Hippocampal formation (tissue), 2 donors: ENCODE measurements around the gene GRB10.
A peak's percentile ranks its signal among the peaks of the same experiment; 100 is the strongest.

ENCODE experiments used
- DNase-seq, 2 donors: peaks; one replicate each; lab custom pipeline; 2025; lab: John Stamatoyannopoulos, UW

Gene GRB10

DNA sequence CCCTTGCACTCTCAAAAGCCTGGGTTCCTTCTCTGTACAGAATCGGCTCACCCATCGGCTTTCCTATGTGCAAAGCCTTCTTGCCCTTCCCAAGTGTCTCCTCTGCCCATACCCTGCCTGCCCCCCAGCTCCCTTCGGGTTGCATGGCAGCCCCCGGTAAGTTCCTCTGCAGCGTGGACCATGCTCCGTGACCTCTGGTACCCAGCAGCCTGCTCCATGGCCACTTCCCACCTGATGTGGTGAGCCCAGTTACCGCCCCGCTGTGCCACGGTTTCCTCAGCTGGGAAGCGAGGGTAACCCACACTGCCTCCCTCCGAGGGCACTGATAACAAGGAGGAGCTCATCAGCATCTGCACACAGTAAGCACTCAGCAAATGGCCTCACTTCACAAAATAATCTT is 110.7 kb downstream of the GRB10 start:
- no peak for DNase-seq

DNA sequence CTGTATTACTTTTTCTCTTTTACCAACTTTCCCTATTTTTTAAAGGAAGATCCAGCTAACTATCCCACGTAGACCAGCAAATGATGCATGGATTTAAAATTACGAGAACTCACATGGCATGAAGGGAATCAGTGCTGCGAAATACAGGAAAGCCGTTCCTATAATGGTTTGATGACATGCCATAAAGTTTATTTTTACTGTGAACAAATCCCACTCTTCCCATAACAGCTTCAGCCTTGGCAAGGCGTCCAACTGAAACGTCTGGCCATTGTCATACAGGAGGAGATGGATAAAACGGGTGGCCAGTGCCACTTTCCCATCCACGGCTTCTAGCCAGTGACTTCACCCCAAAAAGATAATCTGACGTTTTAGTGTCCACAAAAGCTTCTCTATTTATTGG is 111.3 kb downstream of the GRB10 start:
- DNase-seq = no peak

DNA sequence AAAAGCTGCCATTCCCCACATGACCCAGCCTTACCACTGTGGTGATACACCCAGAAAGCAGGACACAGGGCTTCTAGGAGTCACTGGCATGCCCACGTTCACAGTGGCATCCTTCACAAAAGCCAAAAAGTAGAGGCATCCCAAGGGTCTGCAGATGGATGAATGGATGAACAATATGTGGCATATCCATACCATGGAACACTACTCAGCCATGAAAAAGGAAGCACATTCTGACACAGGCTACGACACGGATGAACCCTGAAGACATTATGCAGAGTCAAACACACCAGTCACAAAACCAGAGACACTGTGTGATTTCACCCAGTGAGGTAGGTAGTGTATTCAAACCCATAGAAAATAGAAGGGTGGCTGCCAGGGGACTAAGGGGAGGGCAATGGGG is 112.8 kb downstream of the GRB10 start:
- DNase-seq = no peak

- no peak for DNase-seq
Observed at GRCh38 chr7:50667789-50668226, 114.9 kb downstream of the GRB10 start.

DNA sequence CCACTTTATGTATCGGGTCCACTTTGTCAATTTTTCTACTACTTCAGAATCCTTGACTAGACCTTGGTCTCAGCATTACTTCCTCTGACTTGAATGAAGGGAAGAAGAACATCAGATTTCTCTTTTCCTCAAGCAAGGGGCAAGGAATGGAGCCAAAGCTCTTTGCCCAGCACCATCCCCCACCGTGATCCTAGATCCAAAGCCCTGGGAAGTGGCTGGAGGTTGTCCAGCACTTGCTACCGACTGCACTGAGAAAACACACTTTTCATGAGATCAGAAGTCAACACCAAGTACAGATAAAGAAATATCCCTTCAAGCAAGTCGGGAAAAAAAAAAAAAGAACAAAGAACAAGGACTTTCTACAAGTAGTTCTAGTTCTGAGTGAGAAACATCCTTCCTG is 115.4 kb downstream of the GRB10 start:
- DNase-seq = no peak

DNA sequence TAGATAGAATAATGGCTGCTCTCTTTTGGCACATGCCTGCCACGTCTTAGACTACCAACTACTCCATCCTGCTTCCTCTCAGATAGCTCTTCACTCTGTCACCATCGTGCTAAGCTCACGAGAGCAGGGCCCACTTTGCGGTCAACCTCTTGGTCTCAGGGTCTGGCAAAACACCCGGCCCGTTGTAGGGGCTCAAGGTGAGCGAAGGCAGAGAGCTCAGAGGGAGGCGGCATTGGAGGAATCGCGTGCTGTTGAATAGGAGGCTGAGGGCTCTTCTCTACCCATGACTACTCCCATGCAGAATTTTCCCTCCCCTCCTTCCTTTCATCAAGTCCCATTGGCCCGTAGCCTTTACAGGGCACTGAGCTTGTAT is 116.6 kb downstream of the GRB10 start:
- no peak for DNase-seq

- no peak for DNase-seq
Observed at GRCh38 chr7:50665403-50666123, 117.1 kb downstream of the GRB10 start.

- no peak for DNase-seq
Observed at GRCh38 chr7:50664937-50665336, 117.8 kb downstream of the GRB10 start.

DNA sequence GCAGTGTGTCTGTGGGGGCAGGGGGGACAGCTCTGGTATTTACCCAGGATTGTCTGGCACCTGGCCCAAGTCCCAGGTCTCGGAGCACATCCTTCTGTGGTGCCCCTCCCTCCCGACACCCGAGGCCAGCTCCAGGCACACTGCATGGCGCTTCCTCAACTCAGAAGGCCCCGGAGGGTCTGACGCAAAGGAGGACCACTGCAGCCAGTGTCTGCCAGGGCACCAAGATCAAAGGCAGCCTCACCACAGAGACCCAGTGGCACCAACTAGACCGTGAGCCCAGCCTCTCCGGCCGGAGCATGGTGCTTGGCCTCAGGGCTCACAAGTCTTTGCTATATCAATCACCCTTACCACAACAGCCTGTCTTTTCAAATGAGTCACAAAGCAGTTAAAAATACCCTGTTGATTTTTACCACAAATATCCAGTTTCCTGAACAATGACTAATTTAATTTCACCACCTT is 118.2 kb downstream of the GRB10 start:
- DNase-seq = no peak

DNA sequence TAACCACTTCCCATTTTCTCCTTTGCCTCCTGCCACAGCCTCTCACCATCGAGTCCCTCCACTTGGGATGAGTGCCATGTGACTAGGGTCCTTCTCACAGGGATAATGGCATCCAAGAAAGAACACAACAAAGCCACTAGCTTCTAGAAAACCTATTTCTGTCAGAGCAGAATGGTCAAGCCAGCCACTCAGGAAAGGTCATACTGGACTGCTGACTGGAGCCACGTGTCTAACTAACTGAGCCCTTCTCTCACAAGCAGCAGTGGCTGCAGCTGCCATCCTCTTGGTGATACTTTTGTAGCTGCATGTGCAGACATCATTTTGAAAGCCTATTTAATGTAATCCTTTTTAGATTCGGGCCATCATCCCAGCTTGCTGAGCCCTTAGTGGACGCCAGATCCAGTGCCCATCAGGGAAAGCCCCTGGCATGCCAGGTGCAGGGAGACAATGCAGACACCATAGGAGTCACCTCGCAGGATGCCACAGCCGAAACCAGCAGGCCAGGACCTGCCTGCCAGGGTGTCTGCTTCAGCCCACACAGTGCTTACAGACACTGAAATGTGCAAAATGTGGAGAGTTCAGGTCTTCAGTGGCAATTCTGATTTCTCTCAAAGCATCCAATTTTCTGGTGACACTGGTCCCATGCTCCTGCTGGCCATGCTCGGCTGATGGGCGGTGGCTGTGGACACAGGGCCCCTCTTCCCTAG is 119.1 kb downstream of the GRB10 start:
- DNase-seq = no peak

DNA sequence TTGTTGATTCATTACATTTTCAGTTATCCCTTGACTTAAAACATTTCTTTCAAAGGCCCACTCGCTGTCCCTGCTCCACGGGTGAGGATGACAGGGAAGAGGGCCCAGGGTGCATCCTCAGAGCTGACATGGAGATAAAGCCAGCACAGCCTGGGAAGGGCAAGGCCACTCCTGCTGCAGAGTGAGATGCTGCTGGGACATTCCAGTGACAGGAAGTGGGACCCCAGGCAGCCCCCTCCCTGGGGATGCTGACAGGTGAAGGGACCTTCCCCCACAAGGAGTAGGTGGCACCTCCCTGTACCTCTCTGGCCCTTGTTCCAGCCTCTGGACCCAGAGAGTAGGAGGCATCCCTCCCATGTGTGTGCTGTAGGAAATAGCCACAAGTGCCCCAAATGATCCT is 119.7 kb downstream of the GRB10 start:
- DNase-seq = no peak

GRCh38 chr7:50662041-50662694 is 120.5 kb downstream of the GRB10 start:
- DNase-seq = no peak

DNA sequence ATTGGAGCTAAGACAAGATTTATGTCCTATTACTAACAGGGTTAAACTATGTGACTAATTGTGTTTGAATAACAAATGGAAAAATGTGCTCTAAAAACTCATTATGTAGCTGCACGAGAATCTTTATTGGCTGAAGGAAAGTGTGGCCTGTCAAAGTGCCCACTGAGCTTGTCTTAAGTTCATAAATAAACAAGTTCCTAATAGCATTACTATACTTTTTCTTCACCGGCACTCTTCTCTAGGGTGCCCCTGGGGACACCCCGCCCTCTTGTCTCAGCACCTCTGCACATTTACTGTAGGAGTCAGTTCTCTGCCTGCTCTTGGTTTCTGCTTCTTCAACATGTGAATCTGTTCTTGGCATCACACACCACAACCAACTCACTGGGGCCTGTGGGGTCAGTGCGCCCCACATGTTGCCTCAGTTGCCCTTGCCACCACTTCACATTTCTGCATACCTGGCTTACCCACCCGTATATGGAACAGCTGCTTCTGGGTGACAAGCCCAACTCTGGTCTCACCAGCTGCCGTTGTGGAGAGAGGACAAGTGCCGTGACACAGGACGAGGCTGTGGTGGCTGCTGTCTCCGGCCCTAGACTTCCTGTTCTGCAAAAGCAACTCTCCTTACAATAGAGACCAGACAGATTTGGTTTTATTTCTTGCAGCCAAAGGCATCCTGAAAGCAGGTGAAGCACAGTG is 121.2 kb downstream of the GRB10 start:
- no peak for DNase-seq

GRCh38 chr7:50660830-50661175 is 121.9 kb downstream of the GRB10 start:
- DNase-seq = no peak

GRCh38 chr7:50660040-50660829 is 122.5 kb downstream of the GRB10 start:
- DNase-seq = peak in 1 of 2 donors; percentile 35

- DNase-seq = no peak
Observed at GRCh38 chr7:50659329-50659965, 123.2 kb downstream of the GRB10 start.

- no peak for DNase-seq
Observed at GRCh38 chr7:50658696-50659095, 124.0 kb downstream of the GRB10 start.

- no peak for DNase-seq
Observed at GRCh38 chr7:50657912-50658311, 124.8 kb downstream of the GRB10 start.

DNA sequence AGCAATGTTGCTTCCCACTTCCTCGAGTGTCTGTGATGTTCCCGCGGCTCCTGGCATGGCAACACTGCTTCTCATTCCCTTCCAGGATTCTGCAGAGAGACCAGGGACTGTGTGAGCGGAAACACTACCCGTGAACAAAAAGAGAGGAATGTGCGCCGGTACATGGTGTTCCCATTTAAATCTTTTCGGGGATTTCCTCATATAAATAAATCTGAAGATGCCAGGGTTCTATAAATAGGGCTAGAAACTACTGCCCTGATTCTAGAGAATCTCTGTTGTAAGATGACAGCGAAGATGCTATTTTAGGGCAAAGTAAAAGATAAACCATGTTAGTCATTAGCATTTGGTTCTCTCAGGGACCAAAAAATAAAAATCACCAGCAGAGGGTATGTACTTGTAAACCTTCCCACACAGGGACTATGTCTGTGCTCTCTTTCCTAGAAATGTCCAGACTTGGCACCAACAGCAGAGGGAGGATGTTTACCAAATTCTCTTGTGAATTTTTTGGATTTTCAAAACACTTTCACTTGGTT is 125.3 kb downstream of the GRB10 start:
- peak in 1 of 2 donors; percentile 61 for DNase-seq

GRCh38 chr7:50656141-50656895 is 126.4 kb downstream of the GRB10 start:
- DNase-seq = no peak
